T follicular helper cell (primary cell): ENCODE results near the gene MAPK8IP1.
"Not testable (repeated sequence)": the region's sequence is repeated elsewhere in the genome, so short reads cannot be mapped to it uniquely, and the experiment has no call there.

Experiments used
- DNase-seq: peaks from one replicate; pipeline ENCODE4 v3.0.0-alpha.2; 2020; ENCODE audit warnings: low read depth

MAPK8IP1 gene

GRCh38 chr11:45889966-45890365 lies 4.5 kb downstream of the MAPK8IP1 start:
- DNase-seq, result no peak

DNA sequence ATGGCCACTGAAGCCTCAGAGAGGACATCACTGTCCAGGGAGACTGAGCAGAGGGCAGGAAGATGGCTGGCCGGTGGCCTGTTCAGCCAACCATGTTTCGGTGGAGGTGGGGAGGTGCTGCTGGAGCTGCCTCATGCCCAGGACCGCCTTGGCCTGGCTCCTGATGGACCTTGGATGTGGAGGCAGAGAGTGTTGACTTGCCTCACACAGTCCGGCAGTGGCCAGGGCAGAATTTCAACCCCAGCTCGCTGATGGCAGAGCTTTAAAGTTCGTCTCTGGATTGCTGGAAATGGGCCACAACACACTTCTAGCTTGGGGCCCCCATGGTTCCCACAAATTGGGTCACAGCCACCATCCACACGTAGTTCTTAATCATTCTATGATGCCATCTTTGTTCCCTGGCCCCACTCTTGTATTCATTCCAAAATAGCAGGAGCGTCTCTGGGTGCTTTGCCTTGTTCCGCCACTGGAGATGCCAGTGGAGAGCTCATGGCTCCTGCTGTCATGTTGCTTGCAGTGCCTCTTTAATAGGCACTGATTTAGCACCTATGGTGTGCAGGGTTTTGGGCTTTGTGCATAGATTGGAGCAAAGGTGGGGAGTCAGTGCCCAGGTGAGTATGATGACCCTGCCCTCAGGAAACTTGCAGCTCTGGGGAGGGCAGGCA lies 5.6 kb downstream of the MAPK8IP1 start:
- DNase-seq, result no peak

DNA sequence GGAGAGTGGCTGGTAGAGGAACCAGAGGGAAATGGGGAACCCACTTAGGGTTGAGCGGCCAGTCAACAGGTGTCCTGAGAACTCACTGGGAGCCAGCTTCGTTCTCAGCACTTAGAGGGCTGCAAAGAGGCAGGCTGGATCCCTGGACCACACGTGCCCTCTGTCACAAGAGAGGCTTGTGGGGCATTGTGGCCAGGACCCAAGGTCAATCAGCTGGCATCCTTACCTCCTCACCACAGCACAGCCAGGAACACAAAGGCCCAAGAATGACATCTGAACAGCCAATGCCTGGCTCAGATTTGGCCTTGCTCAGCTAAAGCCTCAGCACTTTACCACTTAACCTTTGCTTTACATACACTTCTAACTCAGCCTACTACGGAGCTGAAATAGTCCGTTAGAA lies 7.4 kb downstream of the MAPK8IP1 start:
- no peak for DNase-seq

DNA sequence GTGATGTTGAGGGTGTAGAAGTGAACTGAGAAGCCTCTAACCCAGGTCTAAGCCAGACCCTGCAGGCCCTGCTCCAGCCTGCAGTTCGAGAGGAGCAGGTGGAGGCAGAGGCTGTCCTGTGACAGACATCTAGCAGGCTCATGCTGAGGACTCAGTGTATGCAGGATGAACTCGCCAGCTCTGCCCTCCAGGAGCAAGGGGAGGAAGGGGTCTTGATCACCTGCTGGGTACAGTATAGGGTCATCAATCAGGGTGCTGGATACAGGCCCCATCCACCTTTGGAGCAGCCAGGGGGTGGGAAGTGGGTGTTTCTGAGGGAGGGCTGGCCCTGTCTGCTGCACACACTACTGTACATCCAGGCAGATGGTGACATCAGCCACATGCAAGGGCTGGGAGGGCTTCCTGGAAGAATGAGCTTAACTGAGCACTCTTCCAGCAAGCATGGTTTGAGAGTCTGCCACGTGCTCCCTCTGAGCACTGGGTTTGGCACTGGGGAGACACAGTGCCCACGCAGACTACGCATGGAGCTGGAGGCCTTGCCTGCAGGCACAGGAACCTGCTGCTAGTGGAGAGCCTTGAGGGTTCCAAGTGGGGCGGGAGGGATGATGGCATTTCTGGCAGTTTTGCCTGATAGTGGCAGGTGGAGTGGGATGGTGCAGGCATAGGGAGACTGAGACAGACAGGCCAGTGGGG lies 9.2 kb downstream of the MAPK8IP1 start:
- no peak for DNase-seq

- no peak for DNase-seq
These were observed 10.3 kb downstream of the MAPK8IP1 start for GRCh38 chr11:45895553-45896259.

DNA sequence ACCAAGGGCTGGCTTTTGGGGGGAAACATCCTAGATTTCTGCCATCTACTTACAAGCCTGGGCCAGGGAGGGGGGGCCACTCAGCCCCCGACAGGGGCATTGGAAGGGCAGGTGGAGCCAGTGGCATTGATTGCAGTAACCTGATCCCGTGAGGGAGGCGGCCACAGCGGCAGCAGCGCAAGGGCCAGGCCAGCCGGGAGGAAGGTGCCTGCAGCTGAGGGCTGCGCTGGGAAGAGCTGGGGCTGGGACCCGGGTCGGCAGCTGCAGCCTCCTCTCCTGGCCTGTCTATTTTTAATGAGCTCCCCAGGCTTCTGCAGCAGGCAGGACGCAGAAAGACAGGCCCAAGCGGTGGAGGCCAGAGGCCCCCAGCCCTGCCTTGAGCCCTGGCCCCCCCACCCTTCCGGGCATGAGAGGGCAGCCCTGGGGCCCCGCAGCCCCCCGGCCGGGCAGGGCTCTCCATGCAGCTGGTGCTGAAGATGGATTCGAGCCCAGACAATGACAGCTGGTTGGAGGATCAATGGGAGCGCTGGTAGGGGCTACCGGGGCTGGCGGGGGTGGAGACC lies 11.1 kb downstream of the MAPK8IP1 start:
- no peak for DNase-seq

GRCh38 chr11:45897556-45897955 lies 12.1 kb downstream of the MAPK8IP1 start:
- no peak for DNase-seq

GRCh38 chr11:45899086-45899447 lies 13.6 kb downstream of the MAPK8IP1 start:
- no peak for DNase-seq

GRCh38 chr11:45899448-45900174 lies 14.2 kb downstream of the MAPK8IP1 start:
- peak; percentile 46 for DNase-seq

DNA sequence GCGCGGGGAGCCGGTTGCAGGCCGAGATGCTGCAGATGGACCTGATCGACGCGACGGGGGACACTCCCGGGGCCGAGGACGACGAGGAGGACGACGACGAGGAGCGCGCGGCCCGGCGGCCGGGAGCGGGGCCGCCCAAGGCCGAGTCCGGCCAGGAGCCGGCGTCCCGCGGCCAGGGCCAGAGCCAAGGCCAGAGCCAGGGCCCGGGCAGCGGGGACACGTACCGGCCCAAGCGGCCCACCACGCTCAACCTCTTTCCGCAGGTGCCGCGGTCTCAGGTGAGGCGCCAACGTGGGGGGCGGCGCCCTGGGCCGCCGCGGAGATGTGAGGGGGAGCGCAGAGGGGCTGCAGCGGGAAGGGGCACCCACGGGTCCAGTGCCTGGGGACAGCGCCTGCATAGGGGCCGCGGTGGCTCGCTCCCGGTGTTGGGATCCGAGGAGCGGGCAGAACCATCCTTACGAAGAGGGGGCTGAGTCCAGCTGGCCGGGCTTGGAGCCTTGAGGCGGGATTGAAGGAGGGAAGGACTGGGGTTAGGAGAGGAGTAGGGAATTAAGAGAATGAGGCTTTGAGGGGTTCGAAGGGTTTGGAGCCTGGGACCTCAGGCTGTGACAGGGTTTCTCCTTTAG lies 14.8 kb downstream of the MAPK8IP1 start:
- not testable (repeated sequence) for DNase-seq

DNA sequence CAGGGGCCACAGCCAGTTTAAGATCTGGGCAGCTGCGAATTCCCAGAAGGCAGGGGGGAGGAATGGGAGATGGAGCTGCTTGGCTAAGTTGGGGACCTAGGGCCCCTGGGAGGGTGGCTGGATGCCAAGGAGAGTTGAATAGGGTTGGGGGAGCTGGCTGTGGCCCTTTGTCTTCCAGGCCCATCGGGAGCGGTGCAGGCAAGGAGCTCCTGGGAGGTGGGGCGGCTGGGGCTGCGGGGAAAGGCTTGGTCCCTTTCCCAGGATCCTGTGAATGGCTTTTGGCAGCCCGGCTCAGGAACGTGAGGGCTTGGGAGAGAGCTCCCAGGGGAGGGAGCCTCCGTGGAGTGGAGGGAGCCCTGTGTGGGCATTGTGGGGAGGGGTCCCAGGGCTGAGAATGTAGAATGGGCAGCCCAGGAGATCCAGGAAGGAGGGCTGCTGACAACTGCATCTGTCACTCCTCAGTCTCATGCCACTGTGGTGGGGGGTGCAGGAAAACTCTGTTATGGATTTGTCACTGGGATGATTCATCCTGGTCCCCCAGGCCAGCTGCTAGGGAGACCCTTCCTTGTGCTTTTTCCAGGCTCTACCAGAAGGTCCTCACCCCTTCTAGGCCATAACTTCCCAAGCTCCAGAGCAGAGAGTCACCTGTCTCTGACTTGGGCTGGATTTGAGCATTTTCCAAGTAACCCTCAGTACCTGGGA lies 15.6 kb downstream of the MAPK8IP1 start:
- DNase-seq, result no peak

DNA sequence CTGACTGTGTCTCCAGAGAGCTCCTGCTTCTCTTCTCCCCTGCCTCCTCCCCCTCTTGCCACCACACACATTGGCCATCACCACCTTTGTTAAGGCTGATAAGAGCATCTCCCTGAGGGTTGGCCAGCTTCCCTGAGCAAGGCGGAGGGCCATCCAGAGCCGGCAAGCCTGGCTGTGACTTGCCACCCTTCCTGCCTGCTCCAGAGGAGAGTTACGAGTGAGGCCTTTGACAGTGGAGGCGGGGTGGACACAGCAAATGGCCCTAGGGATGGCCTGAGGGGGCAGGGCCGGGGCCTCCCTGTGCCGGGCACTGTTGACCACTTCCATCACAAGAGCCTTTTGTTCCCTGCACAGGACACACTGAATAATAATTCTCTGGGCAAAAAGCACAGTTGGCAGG lies 16.2 kb downstream of the MAPK8IP1 start:
- DNase-seq, result no peak

GRCh38 chr11:45902452-45903380 lies 17.3 kb downstream of the MAPK8IP1 start:
- no peak for DNase-seq

DNA sequence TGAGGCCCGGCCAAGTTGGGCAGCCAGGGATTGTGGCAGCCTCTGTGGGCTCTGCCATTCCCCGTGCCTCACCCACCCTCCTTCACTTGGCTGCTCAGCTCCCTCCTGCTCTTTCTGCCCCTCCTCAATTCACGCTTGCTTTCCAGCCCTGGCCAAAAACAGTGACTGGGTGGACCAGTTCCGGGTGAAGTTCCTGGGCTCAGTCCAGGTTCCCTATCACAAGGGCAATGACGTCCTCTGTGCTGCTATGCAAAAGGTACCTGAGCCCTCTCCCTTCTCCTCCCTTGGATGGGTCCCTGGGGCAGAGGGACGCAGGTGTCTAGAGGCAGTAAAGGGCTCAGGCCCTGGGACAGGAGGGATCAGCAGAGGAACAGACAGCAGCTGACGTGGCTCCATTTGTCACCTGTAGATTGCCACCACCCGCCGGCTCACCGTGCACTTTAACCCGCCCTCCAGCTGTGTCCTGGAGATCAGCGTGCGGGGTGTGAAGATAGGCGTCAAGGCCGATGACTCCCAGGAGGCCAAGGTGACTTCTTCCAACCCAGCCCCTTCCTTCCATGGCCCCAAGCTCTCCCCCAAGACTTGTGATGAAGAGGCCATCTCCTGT lies 19.0 kb downstream of the MAPK8IP1 start:
- DNase-seq, result no peak

GRCh38 chr11:45905095-45905494 lies 19.6 kb downstream of the MAPK8IP1 start:
- no peak for DNase-seq

DNA sequence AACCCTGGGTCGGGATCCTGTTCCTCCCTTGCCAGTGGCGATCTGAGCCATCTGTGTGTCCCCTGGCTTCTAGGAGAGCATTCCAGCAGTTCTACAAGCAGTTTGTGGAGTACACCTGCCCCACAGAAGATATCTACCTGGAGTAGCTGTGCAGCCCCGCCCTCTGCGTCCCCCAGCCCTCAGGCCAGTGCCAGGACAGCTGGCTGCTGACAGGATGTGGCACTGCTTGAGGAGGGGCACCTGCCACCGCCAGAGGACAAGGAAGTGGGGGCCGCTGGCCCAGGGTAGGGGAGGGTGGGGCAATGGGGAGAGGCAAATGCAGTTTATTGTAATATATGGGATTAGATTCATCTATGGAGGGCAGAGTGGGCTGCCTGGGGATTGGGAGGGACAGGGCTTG lies 20.1 kb downstream of the MAPK8IP1 start:
- not testable (repeated sequence) for DNase-seq

DNA sequence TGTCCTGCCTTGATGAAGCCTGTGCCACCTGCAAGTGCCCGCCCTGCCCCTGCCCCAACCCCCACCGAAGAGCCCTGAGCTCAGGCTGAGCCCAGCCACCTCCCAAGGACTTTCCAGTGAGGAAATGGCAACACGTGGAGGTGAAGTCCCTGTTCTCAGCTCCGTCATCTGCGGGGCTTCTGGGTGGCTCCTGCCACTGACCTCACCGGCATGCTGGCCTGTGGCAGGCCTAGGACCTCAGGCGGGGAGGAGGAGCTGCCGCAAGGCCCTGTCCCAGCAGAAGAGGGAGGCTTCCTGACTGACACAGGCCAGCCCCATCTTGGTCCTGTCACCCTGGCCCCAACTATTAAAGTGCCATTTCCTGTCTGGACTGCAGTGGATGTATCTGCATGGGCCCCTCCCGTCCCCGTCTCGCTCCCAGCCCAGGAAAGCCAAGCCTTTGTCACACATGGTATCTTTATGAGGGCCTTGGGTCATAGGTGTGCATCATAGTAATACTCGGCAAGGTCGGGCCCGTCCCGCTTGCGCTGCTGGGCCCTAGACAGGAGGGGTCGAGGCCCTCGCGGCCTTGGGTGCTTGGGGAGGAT lies 20.7 kb downstream of the MAPK8IP1 start:
- DNase-seq, result no peak

DNA sequence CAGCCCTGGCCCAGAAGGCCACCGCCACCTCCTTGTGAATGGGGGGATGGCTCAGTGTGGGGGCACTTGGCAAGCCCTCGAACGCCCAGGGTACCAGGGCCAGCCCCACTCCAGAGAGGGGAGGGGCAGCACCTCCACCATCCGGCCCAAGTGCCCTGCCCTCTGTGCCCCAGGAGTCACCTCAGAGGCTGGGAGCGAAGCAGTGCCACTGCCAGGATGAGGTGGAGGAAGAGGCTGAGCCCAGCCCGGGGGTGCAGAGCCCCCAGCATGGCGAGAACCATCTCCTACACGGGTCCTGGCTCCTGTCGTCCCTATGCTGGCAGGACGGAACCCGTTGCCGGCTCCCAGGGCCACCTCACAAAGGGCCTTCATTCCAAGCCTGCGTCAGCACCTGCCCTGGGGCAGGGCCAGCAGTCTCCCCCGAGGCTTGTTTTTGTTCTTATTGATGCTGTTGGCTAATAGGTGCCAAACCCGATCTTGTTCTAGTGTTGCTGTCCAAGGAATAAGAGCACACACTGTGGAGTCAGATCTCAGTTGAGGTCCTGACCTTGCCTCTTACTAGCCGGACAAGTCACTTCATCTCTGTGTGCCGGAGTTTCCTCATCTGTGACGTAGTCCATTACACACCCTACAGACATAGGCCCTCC lies 21.6 kb downstream of the MAPK8IP1 start, which contains the start of gene FREY1:
Gene FREY1, minus strand, starts transcription at position 307 of the 647 bp plus-strand sequence. Its CDS starts 26 bp downstream, at position 281.
- no peak for DNase-seq
